GM12891 (cell line): Measurements from ENCODE around the gene DSG3.

Experiments
- DNase-seq: peaks from one replicate; pipeline ENCODE4 v3.0.0; 2011; ENCODE audit warnings: low spot score; ENCODE audit not compliant: insufficient read length
- FAIRE-seq: peaks from 2 replicates; lab custom pipeline; 2011; peaks lifted over from hg19 to GRCh38; lab: Jason Lieb, UNC
- PAX5 ChIP-seq: IDR thresholded peaks from 2 replicates; pipeline ENCODE4 v1.6.1; 2011; ENCODE audit warnings: low read length, moderate library complexity, mild to moderate bottlenecking; ENCODE audit not compliant: insufficient read depth, severe bottlenecking
- POLR2A ChIP-seq: IDR thresholded peaks from 2 replicates; pipeline ENCODE4 v1.6.1; 2011; ENCODE audit warnings: low read depth, low read length, control low read depth
- POLR2AphosphoS5 ChIP-seq: IDR thresholded peaks from 2 replicates; pipeline ENCODE4 v1.6.1; 2011; ENCODE audit warnings: low read depth, low read length, control low read depth
- POU2F2 ChIP-seq: IDR thresholded peaks from 2 replicates; pipeline ENCODE4 v1.6.1; 2011; ENCODE audit warnings: low read depth, mild to moderate bottlenecking, control low read depth, low read length, moderate library complexity
- SPI1 ChIP-seq: IDR thresholded peaks from 2 replicates; pipeline ENCODE4 v1.6.1; 2011; ENCODE audit warnings: low read depth, low read length, control low read depth
- TAF1 ChIP-seq: IDR thresholded peaks from 2 replicates; pipeline ENCODE4 v1.6.1; 2011; ENCODE audit warnings: low read depth, low read length, control low read depth

Gene DSG3

DNA sequence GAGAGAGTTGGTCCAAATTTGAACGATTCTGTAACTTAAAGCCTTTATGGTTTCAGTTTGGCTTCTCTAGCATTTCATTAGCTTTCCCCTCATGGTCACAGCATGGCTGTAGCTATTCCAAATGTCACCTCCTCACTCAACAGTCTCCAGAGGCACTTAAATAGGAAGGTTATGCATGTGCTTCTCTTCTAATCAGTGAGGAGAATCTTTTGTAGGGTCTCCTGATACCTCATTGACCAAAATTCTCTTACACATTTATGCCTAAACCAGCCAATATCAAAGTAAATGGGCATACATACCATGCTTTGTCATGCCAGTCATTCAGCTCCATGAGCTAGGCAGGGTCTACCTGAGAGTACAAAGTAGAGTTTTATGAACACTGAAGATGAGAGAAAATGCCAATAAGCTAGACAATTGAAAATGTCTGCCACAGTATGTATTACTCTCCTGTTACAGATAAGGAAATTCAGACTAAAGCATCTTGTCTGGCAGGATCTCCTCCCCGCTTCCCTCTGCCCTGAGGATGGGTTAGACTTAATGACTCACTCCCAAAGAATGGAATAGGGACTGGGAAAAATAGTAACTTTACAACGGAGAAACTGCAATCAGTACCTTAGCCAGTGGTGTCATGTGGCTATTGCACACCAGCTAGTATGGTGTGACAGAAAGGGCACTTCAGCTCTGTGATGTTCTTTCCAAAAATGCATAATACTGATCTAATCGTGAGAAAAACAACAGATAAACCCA, 65.8 kb downstream of the DSG3 start:
- no peak for DNase-seq
- TF ChIP-seq POU2F2 (no peak), POLR2A (no peak), TAF1 (no peak), SPI1 (no peak), PAX5 (no peak), POLR2AphosphoS5 (no peak)
- FAIRE-seq, result peak; percentile 76

DNA sequence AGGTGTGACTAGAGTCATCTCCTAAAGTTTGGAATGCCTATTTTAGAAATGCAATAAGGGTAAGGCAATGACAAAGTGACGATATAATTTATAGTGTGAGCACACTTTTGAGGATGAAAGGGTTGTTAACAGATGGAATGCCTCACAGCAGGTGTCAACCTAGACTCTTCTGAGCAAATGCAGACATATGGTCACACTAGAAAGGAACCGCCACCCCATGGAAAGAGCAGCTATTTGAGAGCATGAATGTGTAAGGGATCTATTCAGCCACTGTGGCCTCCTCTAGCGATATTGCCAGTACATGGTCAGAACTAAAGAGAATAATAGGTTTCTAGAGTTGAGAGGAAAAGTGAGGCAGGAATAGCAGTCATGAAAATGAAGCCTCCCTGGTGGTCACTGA, 68.9 kb downstream of the DSG3 start:
- FAIRE-seq, result no peak
- no peak for TF ChIP-seq POU2F2
- TF ChIP-seq SPI1, result no peak
- TF ChIP-seq PAX5, result no peak
- TF ChIP-seq POLR2AphosphoS5, result no peak
- TF ChIP-seq TAF1, result no peak
- no peak for TF ChIP-seq POLR2A
- no peak for DNase-seq

DNA sequence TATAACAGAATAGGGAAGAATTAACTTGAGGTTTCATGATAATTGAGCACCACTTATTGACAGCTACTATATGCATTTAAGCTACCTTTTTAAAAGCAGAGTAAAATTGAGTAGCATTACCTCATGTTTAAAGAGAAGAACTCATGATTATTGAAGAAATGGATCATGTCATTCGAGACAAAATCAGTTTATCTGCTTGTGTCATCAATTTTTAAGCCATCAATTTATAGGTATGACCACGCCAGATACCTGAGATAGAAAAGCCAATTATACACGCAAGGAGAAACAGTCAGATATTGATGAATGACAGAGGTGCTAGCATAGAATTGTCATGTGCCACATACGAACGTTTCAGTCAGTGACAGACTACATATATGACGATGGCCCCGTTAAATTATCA, 78.8 kb downstream of the DSG3 start:
- no peak for TF ChIP-seq TAF1
- no peak for TF ChIP-seq POLR2AphosphoS5
- no peak for TF ChIP-seq POU2F2
- TF ChIP-seq POLR2A, result no peak
- TF ChIP-seq SPI1, result no peak
- no peak for TF ChIP-seq PAX5
- FAIRE-seq, result peak; percentile 26

More for the DNA sequence above, 78.8 kb downstream of the DSG3 start:
- DNase-seq, result no peak
